Sigmoid colon (tissue), 7 donors: ENCODE data around the gene KLHL29. TPM values are rescaled to one million over a fixed set of nuclear protein-coding genes. Genes with fewer than 3 reads are reported as not detected.

Experiments
- DNase-seq: peaks from one replicate; pipeline ENCODE4 v3.0.0-alpha.2; 2019
- H3K27ac ChIP-seq, 4 donors: fragments of 200-600 bp; sonication (generic); one replicate each; pipeline ENCODE4 v1.5.1; 2016 to 2019; ENCODE audit warnings: mild to moderate bottlenecking in 1 of 4
- H3K27me3 ChIP-seq, 3 donors: fragments of 200-600 bp; sonication (generic); one replicate each; pipeline ENCODE4 v1.5.1; 2019; ENCODE audit warnings: mild to moderate bottlenecking in 1 of 3
- H3K36me3 ChIP-seq, 4 donors: fragments of 200-600 bp; sonication (generic); one replicate each; pipeline ENCODE4 v1.5.1; 2016 to 2019
- H3K4me1 ChIP-seq, 4 donors: fragments of 200-600 bp; sonication (generic); one replicate each; pipeline ENCODE4 v1.5.1; 2017 to 2019
- H3K4me3 ChIP-seq, 4 donors: fragments of 200-600 bp; sonication (generic); one replicate each; pipeline ENCODE4 v1.5.1; 2017 to 2019; ENCODE audit warnings: mild to moderate bottlenecking in 2 of 4, moderate library complexity in 1 of 4
- H3K9me3 ChIP-seq, 4 donors: fragments of 200-600 bp in 3 of 4; sonication (generic) in 3 of 4; one replicate each; pipeline versions ENCODE4 v1.5.1 to v1.6.1; 2013 to 2019
- CTCF ChIP-seq, 4 experiments: fragments of 450-650 bp in 3 of 4; fragments of 200-600 bp in 1 of 4; IDR thresholded peaks; one replicate each; pipeline ENCODE4 v1.5.1; 2016 to 2019; ENCODE audit warnings: antibody characterized with exemption in 4 of 4, mild to moderate bottlenecking in 3 of 4, moderate library complexity in 2 of 4
- EP300 ChIP-seq, 4 donors: sonication (generic); formaldehyde crosslinking; IDR thresholded peaks; one replicate each; pipeline ENCODE4 v1.6.1; 2017; ENCODE audit warnings: antibody characterized with exemption in 4 of 4
- POLR2A ChIP-seq, 2 donors: fragments of 450-650 bp; IDR thresholded peaks; one replicate each; pipeline ENCODE4 v1.6.1; 2016; ENCODE audit warnings: antibody characterized with exemption in 2 of 2, mild to moderate bottlenecking in 2 of 2, moderate library complexity in 2 of 2
- POLR2AphosphoS5 ChIP-seq, 4 donors: sonication (generic); formaldehyde crosslinking; IDR thresholded peaks; one replicate each; pipeline ENCODE4 v1.6.1; 2017; ENCODE audit warnings: antibody characterized with exemption in 4 of 4
- WGBS, 2 donors: extraction: QIAGEN DNeasy Blood & Tissue Kit; methylation state at CpG; one replicate each; pipeline ENCODE4 v1.1.7; 2013; 5-methylcytosine and 5-hydroxymethylcytosine counted together
- intact Hi-C: fragments of 100-400 bp; cut with DNase I; formaldehyde crosslinking; loops from one replicate; pipeline ENCODE4 v1.15.1; 2023
- polyA plus RNA-seq, 3 donors: library from polyadenylated mRNA; stranded (reverse); fragments of 200-250 nt; gene quantifications; one replicate each; pipeline ENCODE4 v1.2.3, GENCODE V29; 2013
- total RNA-seq, 4 donors: library from RNA; depleted of rRNA; stranded (reverse); fragments of >200 nt; gene quantifications; one replicate each; pipeline ENCODE4 v1.1.0, GENCODE V29; 2016
- donor health status: healthy with polysubstance abuse.
- donor health status: Bipolar disorder and iron deficiency.
- donor health status: healthy.

The KLHL29 gene
- total and polyA plus RNA-seq, 7 donors, result 0.46 to 25.5 (median 6.3) TPM

GRCh38 chr2:23356711-23357110, 28.3 kb upstream of the KLHL29 start:
- 95% methylated on average over 9 of the region's 9 CpGs for WGBS, 2 donors
- TF ChIP-seq CTCF (IDR thresholded peaks at IDR 0.05) (no peak), POLR2AphosphoS5 (IDR thresholded peaks at IDR 0.05) (no peak), EP300 (IDR thresholded peaks at IDR 0.05) (no peak), POLR2A (IDR thresholded peaks at IDR 0.05) (no peak)
- no peak for DNase-seq

GRCh38 chr2:23359631-23360567, 25.1 kb upstream of the KLHL29 start:
- WGBS, 2 donors, result 84 to 87% methylated on average over 19 of the region's 19 CpGs
- no peaks in the 10 kb centered on the region for H3K9me3 ChIP-seq
- intact Hi-C loops, result no loop called here
- TF ChIP-seq POLR2AphosphoS5 (IDR thresholded peaks at IDR 0.05), result no peak
- no peak for TF ChIP-seq EP300 (IDR thresholded peaks at IDR 0.05)
- TF ChIP-seq POLR2A (IDR thresholded peaks at IDR 0.05), result no peak
- TF ChIP-seq CTCF (IDR thresholded peaks at IDR 0.05), result no peak
- H3K4me1 ChIP-seq, result no peaks in the 10 kb centered on the region
- no peak overlapping the region for H3K27ac ChIP-seq
- no peak for DNase-seq
- no peak overlapping the region for H3K4me3 ChIP-seq
- no peaks in the 10 kb centered on the region for H3K27me3 ChIP-seq
- H3K36me3 ChIP-seq, result no peaks in the 10 kb centered on the region

More at GRCh38 chr2:23356711-23357110, 28.3 kb upstream of the KLHL29 start:
- Histone ChIP-seq H3K4me1 (peaks cover 0 to 7% (median 5%) of the 10 kb centered on the region in 4 donors), H3K4me3 (no peak overlapping the region), H3K36me3 (no peaks in the 10 kb centered on the region), H3K27me3 (no peaks in the 10 kb centered on the region), H3K27ac (no peak overlapping the region), H3K9me3 (no peaks in the 10 kb centered on the region)
- intact Hi-C loops, result no loop called here

GRCh38 chr2:23360571-23361125, 24.3 kb upstream of the KLHL29 start:
- Histone ChIP-seq H3K4me3 (no peak overlapping the region), H3K36me3 (no peaks in the 10 kb centered on the region), H3K9me3 (no peaks in the 10 kb centered on the region), H3K4me1 (no peaks in the 10 kb centered on the region), H3K27me3 (no peaks in the 10 kb centered on the region), H3K27ac (no peak overlapping the region)
- WGBS, 2 donors, result 77 to 80% methylated on average over 13 of the region's 13 CpGs
- intact Hi-C loops, result no loop called here
- no peak for DNase-seq
- no peak for TF ChIP-seq POLR2AphosphoS5 (IDR thresholded peaks at IDR 0.05)
- no peak for TF ChIP-seq EP300 (IDR thresholded peaks at IDR 0.05)
- TF ChIP-seq POLR2A (IDR thresholded peaks at IDR 0.05), result no peak
- no peak for TF ChIP-seq CTCF (IDR thresholded peaks at IDR 0.05)

GRCh38 chr2:23361152-23361551, 23.8 kb upstream of the KLHL29 start:
- intact Hi-C loops, result no loop called here
- H3K27ac ChIP-seq, result no peak overlapping the region
- H3K36me3 ChIP-seq, result no peaks in the 10 kb centered on the region
- no peak overlapping the region for H3K4me3 ChIP-seq
- no peaks in the 10 kb centered on the region for H3K9me3 ChIP-seq
- no peak for DNase-seq
- TF ChIP-seq POLR2AphosphoS5 (IDR thresholded peaks at IDR 0.05), result no peak
- TF ChIP-seq CTCF (IDR thresholded peaks at IDR 0.05), result no peak
- TF ChIP-seq POLR2A (IDR thresholded peaks at IDR 0.05), result no peak
- no peak for TF ChIP-seq EP300 (IDR thresholded peaks at IDR 0.05)
- WGBS, 2 donors, result 87% methylated on average over 3 of the region's 3 CpGs
- H3K4me1 ChIP-seq, result no peaks in the 10 kb centered on the region
- H3K27me3 ChIP-seq, result no peaks in the 10 kb centered on the region
